Skeletal muscle tissue (tissue), 4 donors: ENCODE data around the gene EIF4ENIF1. TPM values are rescaled to one million over a fixed set of nuclear protein-coding genes. Genes with fewer than 3 reads are reported as not detected.
"Not testable (repeated sequence)": the region's sequence is repeated elsewhere in the genome, so short reads cannot be mapped to it uniquely, and the experiment has no call there.

Experiments used
- H3K27ac ChIP-seq: one replicate; pipeline ENCODE4 v1.7.0; 2013; ENCODE audit warnings: mild to moderate bottlenecking, low read depth, low read length, inconsistent platforms
- H3K27me3 ChIP-seq, 3 donors: one replicate each; pipeline ENCODE4 v1.7.0; 2013; ENCODE audit warnings: low read length in 3 of 3; ENCODE audit not compliant: control insufficient read depth in 3 of 3, insufficient read depth in 3 of 3
- H3K36me3 ChIP-seq, 3 donors: one replicate each; pipeline ENCODE4 v1.7.0; 2013; ENCODE audit warnings: low read length in 3 of 3; ENCODE audit not compliant: control insufficient read depth in 3 of 3, insufficient read depth in 3 of 3
- H3K4me1 ChIP-seq, 3 donors: one replicate each; pipeline ENCODE4 v1.7.0; 2013; ENCODE audit warnings: low read length in 3 of 3, mild to moderate bottlenecking in 3 of 3; ENCODE audit not compliant: control insufficient read depth in 3 of 3, insufficient read depth in 3 of 3
- H3K4me3 ChIP-seq, 3 donors: one replicate each; pipeline ENCODE4 v1.7.0; 2013; ENCODE audit warnings: low read length in 3 of 3
- H3K9ac ChIP-seq, 3 donors: one replicate each; pipeline ENCODE4 v1.7.0; 2013; ENCODE audit warnings: low read length in 3 of 3, mild to moderate bottlenecking in 3 of 3, moderate library complexity in 2 of 3, low read depth in 1 of 3
- H3K9me3 ChIP-seq, 3 donors: one replicate each; pipeline ENCODE4 v1.7.0; 2013; ENCODE audit warnings: low read length in 3 of 3; ENCODE audit not compliant: control insufficient read depth in 3 of 3
- total RNA-seq: library from RNA; depleted of rRNA; stranded (reverse); fragments of >200 nt; gene quantifications from one replicate; pipeline ENCODE4 v1.2.3, GENCODE V29; 2014
- donor health status: Osteomylitis.

Gene EIF4ENIF1
- total RNA-seq, 1 donor from 2014 or later = 8.9 TPM

DNA sequence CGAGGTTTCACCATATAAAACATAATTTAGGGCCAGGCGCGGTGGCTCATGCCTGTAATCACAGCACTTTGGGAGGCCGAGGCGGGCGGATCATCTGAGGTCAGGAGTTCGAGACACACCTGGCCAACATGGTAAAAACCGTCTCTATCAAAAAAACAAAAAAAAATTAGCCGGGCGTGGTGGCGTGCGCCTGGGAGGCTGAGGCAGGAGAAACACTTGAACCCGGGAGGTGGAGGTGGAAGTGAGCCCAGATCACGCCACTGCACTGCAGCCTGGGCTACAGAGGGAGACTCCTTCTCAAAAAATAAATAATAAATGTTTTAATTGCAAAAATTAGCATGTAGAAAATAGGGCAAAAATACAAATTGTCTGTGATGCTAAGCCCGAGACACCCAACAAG, 5.7 kb upstream of the EIF4ENIF1 start:
- Histone ChIP-seq H3K27me3 (no peaks in the 10 kb centered on the region), H3K9ac (peak overlapping the region; percentile 14 to 80 (median 77)), H3K36me3 (no peaks in the 10 kb centered on the region), H3K27ac (peak overlapping the region; percentile 70), H3K9me3 (no peaks in the 10 kb centered on the region), H3K4me3 (peak overlapping the region; percentile 81 to 94 (median 91)), H3K4me1 (peaks cover 14 to 29% (median 24%) of the 10 kb centered on the region in 3 donors)

DNA sequence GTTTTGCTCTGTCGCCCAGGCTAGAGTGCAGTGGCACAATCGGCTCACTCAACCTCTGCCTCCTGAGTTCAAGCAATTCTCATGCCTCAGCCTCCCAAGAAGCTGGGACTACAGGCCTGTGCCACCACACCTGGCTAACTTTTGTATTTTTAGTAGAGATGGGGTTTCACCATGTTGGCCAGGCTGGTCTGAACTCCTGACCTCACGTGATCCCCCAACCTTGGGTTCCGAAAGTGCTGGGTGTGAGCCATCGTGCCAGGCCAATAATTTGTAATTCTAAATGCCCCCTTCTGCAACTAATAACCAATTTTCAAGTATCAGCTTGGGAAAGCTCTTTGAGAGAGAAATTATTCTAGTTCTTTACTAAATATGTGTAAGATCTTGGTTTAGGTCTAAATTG, 3.7 kb upstream of the EIF4ENIF1 start:
- H3K27me3 ChIP-seq, H3K4me3 ChIP-seq, H3K9ac ChIP-seq, H3K36me3 ChIP-seq, H3K9me3 ChIP-seq: not testable (repeated sequence)
- peak overlapping the region; percentile 72 for H3K27ac ChIP-seq
- peaks cover 20 to 36% (median 30%) of the 10 kb centered on the region in 3 donors for H3K4me1 ChIP-seq

DNA sequence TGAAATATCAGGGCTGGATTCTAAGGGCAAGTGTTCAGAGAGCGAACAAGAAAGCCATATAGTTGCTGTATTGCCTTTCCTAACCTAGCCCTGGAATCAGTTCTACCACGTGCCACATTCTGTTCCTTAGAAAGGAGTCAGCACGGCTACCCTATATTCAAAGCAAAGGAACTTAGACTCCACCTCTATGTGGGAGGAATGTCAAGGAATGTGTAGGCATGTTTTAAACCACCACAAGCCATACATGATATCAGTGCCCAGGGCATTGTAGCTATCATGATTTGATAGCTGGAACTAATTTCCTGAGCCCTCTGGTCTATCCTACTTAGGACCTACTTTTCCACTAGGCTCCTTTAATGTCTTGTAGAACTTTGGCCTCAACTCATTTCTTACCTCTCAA, 2.5 kb upstream of the EIF4ENIF1 start:
- peak overlapping the region; percentile 93 for H3K27ac ChIP-seq
- peaks cover 2 to 6% (median 3%) of the 10 kb centered on the region in 3 donors for H3K36me3 ChIP-seq
- no peaks in the 10 kb centered on the region for H3K9me3 ChIP-seq
- H3K4me3 ChIP-seq = no peak overlapping the region
- H3K27me3 ChIP-seq = no peaks in the 10 kb centered on the region
- peaks cover 21 to 37% (median 26%) of the 10 kb centered on the region in 3 donors for H3K4me1 ChIP-seq
- peak overlapping the region in 1 of 3 donors; percentile 47 for H3K9ac ChIP-seq

DNA sequence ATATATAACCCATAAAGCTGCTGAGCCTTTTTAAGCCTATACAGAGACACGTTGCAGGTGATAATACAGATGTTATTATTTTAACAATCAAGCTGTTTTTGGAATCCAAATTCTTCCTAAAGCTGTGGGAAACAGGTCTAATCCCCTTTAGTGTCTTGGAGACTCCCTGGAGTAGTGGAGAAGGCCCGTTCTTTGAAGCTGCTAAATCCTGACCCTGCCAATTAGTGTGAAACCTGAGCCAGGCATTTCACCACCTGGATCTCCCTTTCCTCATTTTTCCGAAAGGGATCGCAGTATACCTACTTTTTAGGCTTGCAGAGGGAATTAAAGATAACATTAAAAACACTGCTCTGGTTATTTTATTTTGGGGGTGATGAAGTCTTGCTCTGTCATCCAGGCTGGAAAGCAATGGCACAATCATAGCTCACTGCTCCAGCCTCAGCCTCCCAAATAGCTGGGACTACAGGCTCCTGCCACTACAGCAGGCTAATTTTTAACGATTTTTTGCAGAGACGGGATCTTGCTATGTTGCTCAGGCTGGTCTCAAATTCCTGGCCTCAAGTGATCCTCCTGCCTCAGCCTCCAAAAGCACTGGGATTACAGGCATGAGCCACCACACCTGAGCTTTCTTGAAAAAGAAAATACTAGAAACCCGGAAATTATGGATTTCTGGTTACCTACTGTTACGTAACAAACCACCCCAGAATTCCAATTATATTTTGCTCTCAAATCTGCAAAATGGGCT, 1.7 kb upstream of the EIF4ENIF1 start:
- peak overlapping the region in 2 of 3 donors; percentile 81 to 99 for H3K4me3 ChIP-seq
- H3K4me1 ChIP-seq = peaks cover 21 to 29% (median 21%) of the 10 kb centered on the region in 3 donors
- peaks cover 2 to 8% (median 6%) of the 10 kb centered on the region in 3 donors for H3K36me3 ChIP-seq
- peak overlapping the region; percentile 94 to 99 (median 96) for H3K9ac ChIP-seq
- peak overlapping the region; percentile 93 for H3K27ac ChIP-seq
- H3K9me3 ChIP-seq = no peaks in the 10 kb centered on the region
- H3K27me3 ChIP-seq = no peaks in the 10 kb centered on the region

DNA sequence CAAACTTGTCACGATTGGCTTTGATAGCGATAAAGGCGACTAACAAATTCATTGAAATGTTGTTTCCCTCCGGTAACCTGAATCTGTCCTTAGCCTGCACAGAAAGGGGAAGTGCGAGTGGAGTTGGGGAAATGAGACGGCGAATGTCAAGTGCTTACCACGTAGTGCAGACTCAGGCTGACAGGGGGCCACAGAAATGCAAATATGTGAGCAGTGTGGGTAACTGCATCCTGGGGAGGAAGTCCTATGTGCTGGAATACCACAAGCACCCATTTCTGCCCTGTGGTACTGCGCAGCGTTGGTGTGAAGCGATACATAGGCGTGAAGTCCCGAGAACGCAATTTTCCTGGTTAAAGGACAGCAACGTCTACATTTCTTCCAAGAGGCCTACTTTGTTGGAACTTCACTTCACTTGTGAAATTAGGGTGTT, 869 bp upstream of the EIF4ENIF1 start:
- Histone ChIP-seq H3K27ac (peak overlapping the region; percentile 93), H3K4me1 (peaks cover 20 to 29% (median 21%) of the 10 kb centered on the region in 3 donors), H3K36me3 (peaks cover 2 to 8% (median 6%) of the 10 kb centered on the region in 3 donors), H3K27me3 (no peaks in the 10 kb centered on the region), H3K9ac (peak overlapping the region; percentile 94 to 99 (median 96)), H3K9me3 (no peaks in the 10 kb centered on the region), H3K4me3 (peak overlapping the region; percentile 81 to 99 (median 98))

DNA sequence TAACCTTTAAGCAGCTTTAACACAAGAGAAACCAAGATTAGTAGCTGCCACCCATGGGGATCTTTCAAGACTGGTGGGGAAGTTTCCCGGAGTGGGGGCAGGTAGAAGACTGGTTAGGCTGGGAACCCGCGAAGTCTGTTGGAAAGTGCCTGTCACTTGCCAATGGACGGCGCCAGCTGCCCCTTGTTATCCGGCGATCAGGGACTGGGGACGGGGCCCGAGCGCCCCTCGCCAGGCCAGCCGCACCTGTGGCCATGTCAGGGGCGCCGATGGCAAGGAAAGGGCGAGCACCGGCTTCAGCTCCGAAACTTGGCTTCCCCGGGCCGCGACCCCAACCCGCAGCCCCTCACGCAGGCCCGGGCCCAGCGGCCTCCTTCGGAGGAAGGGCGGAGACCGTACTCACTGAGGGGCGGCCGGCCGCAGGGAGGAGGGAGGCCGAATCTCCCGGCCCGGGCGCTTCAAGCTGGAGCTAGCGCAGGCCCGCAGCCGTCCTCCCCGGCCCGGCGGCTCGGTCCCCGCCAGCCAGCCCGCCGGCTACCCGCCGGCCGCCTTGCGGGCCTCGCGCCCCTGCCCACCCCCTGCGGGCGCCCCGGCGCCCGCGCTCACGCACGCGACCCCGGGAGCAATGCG, 539 bp downstream of the EIF4ENIF1 start:
- Histone ChIP-seq H3K27ac (peak overlapping the region; percentile 93), H3K36me3 (peaks cover 2 to 8% (median 8%) of the 10 kb centered on the region in 3 donors), H3K4me3 (peak overlapping the region; percentile 75 to 99 (median 83)), H3K9me3 (no peaks in the 10 kb centered on the region), H3K27me3 (no peaks in the 10 kb centered on the region), H3K9ac (peak overlapping the region; percentile 87 to 99 (median 94)), H3K4me1 (peaks cover 17 to 24% (median 18%) of the 10 kb centered on the region in 3 donors)

DNA sequence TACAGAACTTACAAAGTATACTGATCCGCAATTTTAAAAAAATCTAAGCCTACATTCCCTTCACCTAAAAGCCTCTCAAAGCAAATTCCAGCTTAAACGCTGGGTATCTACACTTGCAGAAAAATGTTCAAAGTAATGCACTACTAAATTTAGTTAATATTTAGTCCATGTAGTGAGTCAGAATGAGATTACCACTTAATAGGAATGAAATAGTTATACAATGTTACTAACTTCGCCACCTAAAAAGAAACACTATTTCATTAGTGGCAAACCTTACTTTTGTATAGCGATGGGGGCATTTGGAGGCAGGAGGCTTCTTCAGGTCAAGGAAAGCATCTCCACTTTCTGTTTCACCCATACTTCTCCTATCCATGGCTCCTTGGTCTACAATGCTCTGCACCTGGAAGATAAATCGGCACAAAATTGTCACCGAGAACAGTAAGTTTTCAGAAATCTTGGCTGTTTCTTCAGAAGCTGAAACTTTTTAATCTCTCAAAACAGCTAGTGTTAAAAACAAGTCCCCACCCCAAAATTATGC, 1.2 kb downstream of the EIF4ENIF1 start:
- peak overlapping the region; percentile 87 to 99 (median 89) for H3K9ac ChIP-seq

DNA sequence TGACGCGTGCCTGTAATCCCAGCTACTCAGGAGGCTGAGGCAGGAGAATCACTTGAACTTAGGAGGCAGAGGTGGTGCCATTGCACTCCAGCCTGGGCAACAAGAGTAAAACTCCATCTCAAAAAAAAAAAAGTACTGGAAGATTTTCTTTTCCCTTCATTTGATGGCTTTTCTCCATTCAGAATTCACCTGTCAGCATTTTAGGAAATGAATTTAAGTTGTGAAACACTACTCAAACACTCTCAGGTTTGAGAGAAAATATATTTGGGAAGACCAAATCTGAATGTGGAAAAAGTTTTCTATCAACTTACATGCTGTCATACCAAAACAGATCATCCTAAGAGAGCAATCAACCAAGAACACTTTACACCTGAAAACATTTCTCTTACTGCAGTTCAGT, 2.7 kb downstream of the EIF4ENIF1 start:
- no peak overlapping the region for H3K4me3 ChIP-seq
- H3K4me1 ChIP-seq = peaks cover 14 to 23% (median 17%) of the 10 kb centered on the region in 3 donors
- peaks cover 8 to 15% (median 8%) of the 10 kb centered on the region in 3 donors for H3K36me3 ChIP-seq
- no peak overlapping the region for H3K9ac ChIP-seq
- no peak overlapping the region for H3K27ac ChIP-seq
- H3K9me3 ChIP-seq = no peaks in the 10 kb centered on the region
- H3K27me3 ChIP-seq = no peaks in the 10 kb centered on the region

More for the DNA sequence above, 1.2 kb downstream of the EIF4ENIF1 start:
- peaks cover 4 to 14% (median 8%) of the 10 kb centered on the region in 3 donors for H3K36me3 ChIP-seq
- peak overlapping the region; percentile 93 for H3K27ac ChIP-seq
- H3K4me1 ChIP-seq = peaks cover 15 to 23% (median 17%) of the 10 kb centered on the region in 3 donors
- no peaks in the 10 kb centered on the region for H3K9me3 ChIP-seq
- peak overlapping the region; percentile 75 to 99 (median 83) for H3K4me3 ChIP-seq
- no peaks in the 10 kb centered on the region for H3K27me3 ChIP-seq

DNA sequence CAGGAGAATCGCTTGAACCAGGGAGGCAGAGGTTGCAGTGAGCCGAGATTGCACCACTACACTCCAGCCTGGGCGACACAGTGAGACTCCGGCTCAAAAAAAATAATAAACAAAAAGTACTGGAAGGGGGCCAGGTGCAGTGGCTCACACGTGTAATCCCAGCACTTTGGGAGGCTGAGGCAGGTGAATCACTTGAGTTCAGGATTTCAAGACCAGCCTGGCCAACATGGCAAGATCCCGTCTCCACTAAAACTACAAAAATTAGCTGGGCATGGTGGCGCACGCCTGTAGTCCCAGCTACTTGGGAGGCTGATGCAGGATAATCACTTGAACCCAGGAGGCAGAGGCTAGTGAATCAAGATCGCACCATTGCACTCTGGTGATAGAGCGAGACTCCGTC, 3.3 kb downstream of the EIF4ENIF1 start:
- H3K27ac ChIP-seq, H3K4me3 ChIP-seq, H3K9me3 ChIP-seq, H3K27me3 ChIP-seq, H3K9ac ChIP-seq: not testable (repeated sequence)
- peaks cover 10 to 20% (median 13%) of the 10 kb centered on the region in 3 donors for H3K36me3 ChIP-seq
- peaks cover 13 to 21% (median 15%) of the 10 kb centered on the region in 3 donors for H3K4me1 ChIP-seq
